ENCODE data around the gene CLCN2.

Gene CLCN2

DNA sequence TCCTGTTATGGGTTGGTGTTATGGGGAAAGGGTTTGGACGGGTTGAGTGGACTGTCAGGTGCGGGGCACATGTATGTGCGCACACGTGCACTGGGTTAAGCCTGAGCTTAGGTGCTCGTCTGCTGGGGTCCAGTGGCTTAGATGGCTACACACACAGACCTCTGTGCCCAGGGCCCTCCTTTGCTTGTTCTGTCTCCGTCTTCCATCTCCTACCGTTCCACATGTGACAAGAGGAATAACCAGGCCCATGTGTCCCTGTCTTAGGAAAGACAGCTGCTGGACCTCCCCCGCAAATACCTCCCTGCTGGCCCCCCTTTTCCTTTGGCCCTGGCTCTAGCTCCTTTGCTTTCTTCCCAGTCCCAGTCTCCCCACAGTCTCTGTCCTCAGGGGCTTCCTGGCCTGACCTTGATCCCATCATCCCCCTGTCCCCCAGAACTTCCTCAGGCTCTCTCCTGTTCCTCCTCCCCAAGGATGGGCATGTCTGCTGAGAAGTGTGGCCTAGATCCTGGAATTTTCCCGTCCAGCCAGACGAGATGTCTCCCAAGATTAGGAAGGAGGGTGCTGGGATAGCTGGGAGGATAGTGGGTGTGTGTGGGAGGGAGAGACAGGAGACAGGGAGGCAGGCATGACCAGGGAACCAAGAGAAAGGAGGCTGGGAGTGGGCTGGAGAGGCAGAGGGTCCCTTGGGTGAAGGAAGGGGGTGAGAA lies 17.4 kb upstream of the CLCN2 start:
- H3F3A ChIP-seq (ENCODE audit: insufficient read depth, low read length): no peaks in the 10 kb centered on the region
- no peaks in the 10 kb centered on the region for H3K36me3 ChIP-seq (ENCODE audit: insufficient read depth, low read length)
- H3K4me3 ChIP-seq (ENCODE audit: low read depth, low read length, poor library complexity, severe bottlenecking): no peak overlapping the region
- no peaks in the 10 kb centered on the region for H3K9me3 ChIP-seq (ENCODE audit: low read length)
- no peaks in the 10 kb centered on the region for H3K4me1 ChIP-seq (ENCODE audit: insufficient read depth, low read length, severe bottlenecking)
- H2AFZ ChIP-seq (ENCODE audit: low read length): no peak overlapping the region
- TF ChIP-seq, protein P1, sequence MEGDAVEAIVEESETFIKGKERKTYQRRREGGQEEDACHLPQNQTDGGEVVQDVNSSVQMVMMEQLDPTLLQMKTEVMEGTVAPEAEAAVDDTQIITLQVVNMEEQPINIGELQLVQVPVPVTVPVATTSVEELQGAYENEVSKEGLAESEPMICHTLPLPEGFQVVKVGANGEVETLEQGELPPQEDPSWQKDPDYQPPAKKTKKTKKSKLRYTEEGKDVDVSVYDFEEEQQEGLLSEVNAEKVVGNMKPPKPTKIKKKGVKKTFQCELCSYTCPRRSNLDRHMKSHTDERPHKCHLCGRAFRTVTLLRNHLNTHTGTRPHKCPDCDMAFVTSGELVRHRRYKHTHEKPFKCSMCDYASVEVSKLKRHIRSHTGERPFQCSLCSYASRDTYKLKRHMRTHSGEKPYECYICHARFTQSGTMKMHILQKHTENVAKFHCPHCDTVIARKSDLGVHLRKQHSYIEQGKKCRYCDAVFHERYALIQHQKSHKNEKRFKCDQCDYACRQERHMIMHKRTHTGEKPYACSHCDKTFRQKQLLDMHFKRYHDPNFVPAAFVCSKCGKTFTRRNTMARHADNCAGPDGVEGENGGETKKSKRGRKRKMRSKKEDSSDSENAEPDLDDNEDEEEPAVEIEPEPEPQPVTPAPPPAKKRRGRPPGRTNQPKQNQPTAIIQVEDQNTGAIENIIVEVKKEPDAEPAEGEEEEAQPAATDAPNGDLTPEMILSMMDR (IDR thresholded peaks at IDR 0.05; ENCODE audit: low read length): no peak
- TF ChIP-seq EZH2 (IDR thresholded peaks at IDR 0.05; ENCODE audit: borderline replicate concordance, low read length): no peak
- H3K27me3 ChIP-seq (ENCODE audit: insufficient read depth, low read length): peaks cover 7% of the 10 kb centered on the region
- H3K27ac ChIP-seq (ENCODE audit: low read depth, low read length, poor library complexity, severe bottlenecking): no peak overlapping the region
- H4K20me1 ChIP-seq (ENCODE audit: insufficient read depth, low read length): no peaks in the 10 kb centered on the region
- no peaks in the 10 kb centered on the region for H3K9me2 ChIP-seq (ENCODE audit: low read depth, low read length)
- no peak overlapping the region for H3K9ac ChIP-seq (ENCODE audit: low read length)
- H3K4me2 ChIP-seq (ENCODE audit: low read length): no peak overlapping the region
- no peaks in the 10 kb centered on the region for H3K79me2 ChIP-seq (ENCODE audit: insufficient read depth, low read length)

DNA sequence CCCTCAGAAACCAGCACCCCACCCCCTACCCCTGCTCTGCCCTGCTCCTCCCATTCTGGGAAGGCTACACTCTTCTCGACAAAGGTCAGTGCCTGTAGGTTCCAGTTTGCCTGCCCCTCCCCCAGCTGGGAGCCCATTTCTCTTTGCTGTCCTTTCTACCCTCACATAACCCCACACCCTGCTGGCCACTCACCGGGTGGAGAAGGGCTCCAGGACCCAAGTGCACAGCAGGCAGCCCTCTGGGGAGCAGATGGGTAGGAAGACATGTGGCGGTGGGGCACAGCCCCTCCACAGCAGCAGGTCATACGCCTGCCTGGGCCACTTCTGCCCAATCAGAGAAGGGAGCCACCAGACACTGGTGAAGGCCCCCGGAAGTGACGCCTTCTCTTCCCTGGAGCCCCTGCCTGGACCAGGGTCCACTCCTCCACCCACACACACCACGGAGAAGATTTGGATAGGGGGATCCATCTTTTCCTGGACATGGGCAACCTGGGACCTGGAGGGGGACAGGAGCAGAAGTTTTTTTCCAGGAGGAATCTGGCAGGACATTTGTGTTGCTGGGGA lies 16.6 kb upstream of the CLCN2 start, which contains the start of gene THPO:
THPO (minus strand) TSS at position 326 of the 564 bp plus-strand sequence. CDS start 1,948 bp downstream, outside the sequence.
- Histone ChIP-seq H3K4me2 (ENCODE audit: low read length) (no peak within 1 kb of the TSS), H3K9ac (ENCODE audit: low read length) (no peak within 1 kb of the TSS), H2AFZ (ENCODE audit: low read length) (no peak within 1 kb of the TSS), H4K20me1 (ENCODE audit: insufficient read depth, low read length) (no peaks in the 10 kb centered on the region), H3K36me3 (ENCODE audit: insufficient read depth, low read length) (no peaks in the 10 kb centered on the region), H3K27ac (ENCODE audit: low read depth, low read length, poor library complexity, severe bottlenecking) (no peak within 1 kb of the TSS), H3F3A (ENCODE audit: insufficient read depth, low read length) (no peaks in the 10 kb centered on the region), H3K4me3 (ENCODE audit: low read depth, low read length, poor library complexity, severe bottlenecking) (no peak within 1 kb of the TSS), H3K4me1 (ENCODE audit: insufficient read depth, low read length, severe bottlenecking) (no peaks in the 10 kb centered on the region), H3K79me2 (ENCODE audit: insufficient read depth, low read length) (no peaks in the 10 kb centered on the region), H3K9me2 (ENCODE audit: low read depth, low read length) (no peaks in the 10 kb centered on the region), H3K27me3 (ENCODE audit: insufficient read depth, low read length) (peaks cover 7% of the 10 kb centered on the region), H3K9me3 (ENCODE audit: low read length) (no peaks in the 10 kb centered on the region)
- TF ChIP-seq, protein P1 (IDR thresholded peaks at IDR 0.05; ENCODE audit: low read length): no peak
- TF ChIP-seq EZH2 (IDR thresholded peaks at IDR 0.05; ENCODE audit: borderline replicate concordance, low read length): no peak

DNA sequence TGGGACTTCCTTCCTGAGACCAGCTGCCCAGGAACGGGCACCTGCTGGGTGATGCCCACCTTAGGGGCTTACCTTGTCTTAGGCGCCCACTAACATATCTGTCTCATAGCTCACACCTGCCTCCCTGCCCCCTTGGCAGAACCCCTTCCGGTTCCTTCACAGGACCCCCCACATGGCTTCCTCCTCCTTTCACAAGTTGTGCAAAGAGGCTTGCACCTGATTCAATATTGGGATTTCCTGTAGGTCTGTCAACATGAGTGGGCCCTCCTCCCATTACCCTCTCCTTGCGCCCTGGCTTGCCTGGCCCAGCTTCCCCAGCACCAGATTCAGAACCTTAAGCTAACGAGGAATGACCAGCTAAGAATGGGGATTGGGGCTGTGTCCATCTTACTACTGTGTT lies 16.0 kb upstream of the CLCN2 start:
- peaks cover 7% of the 10 kb centered on the region; the same call in 1 of the 2 replicates for H3K27me3 ChIP-seq (ENCODE audit: insufficient read depth, low read length)

More for the DNA sequence above, 16.0 kb upstream of the CLCN2 start:
- H3K79me2 ChIP-seq (ENCODE audit: insufficient read depth, low read length): no peaks in the 10 kb centered on the region
- no peaks in the 10 kb centered on the region for H3F3A ChIP-seq (ENCODE audit: insufficient read depth, low read length)
- no peak overlapping the region for H3K4me2 ChIP-seq (ENCODE audit: low read length)
- no peaks in the 10 kb centered on the region for H3K9me2 ChIP-seq (ENCODE audit: low read depth, low read length)
- H3K9me3 ChIP-seq (ENCODE audit: low read length): no peaks in the 10 kb centered on the region
- no peaks in the 10 kb centered on the region for H3K4me1 ChIP-seq (ENCODE audit: insufficient read depth, low read length, severe bottlenecking)
- no peaks in the 10 kb centered on the region for H3K36me3 ChIP-seq (ENCODE audit: insufficient read depth, low read length)
- no peak for TF ChIP-seq EZH2 (IDR thresholded peaks at IDR 0.05; ENCODE audit: borderline replicate concordance, low read length)
- TF ChIP-seq, protein P1 (IDR thresholded peaks at IDR 0.05; ENCODE audit: low read length): no peak
- H3K9ac ChIP-seq (ENCODE audit: low read length): no peak overlapping the region
- H3K4me3 ChIP-seq (ENCODE audit: low read depth, low read length, poor library complexity, severe bottlenecking): no peak overlapping the region
- no peaks in the 10 kb centered on the region for H4K20me1 ChIP-seq (ENCODE audit: insufficient read depth, low read length)
- no peak overlapping the region for H3K27ac ChIP-seq (ENCODE audit: low read depth, low read length, poor library complexity, severe bottlenecking)
- H2AFZ ChIP-seq (ENCODE audit: low read length): no peak overlapping the region

Data from OCI-LY1 (cell line).